DMS 273 treated with DMSO at 0.1 percent for 48 hours (cell line): ENCODE data around the gene FTH1.

ENCODE experiments used
- DNase-seq: peaks from one replicate; lab custom pipeline; 2025; lab: John Stamatoyannopoulos, UW

FTH1 gene

GRCh38 chr11:61914471-61915171 lies 52.8 kb downstream of the FTH1 start:
- no peak for DNase-seq
